HG02885 (cell line): ENCODE measurements around the gene PABPN1L.

Source experiments
- ATAC-seq: cut with Tn5 transposase; IDR thresholded peaks from one replicate; pipeline ENCODE4 v1.9.1; 2021; ENCODE audit warnings: mild to moderate bottlenecking; ENCODE audit not compliant: unreplicated experiment, poor library complexity

Gene PABPN1L

GRCh38 chr16:88816736-88817535 is 49.5 kb downstream of the PABPN1L start:
- ATAC-seq, result no peak

GRCh38 chr16:88815901-88816589 is 50.4 kb downstream of the PABPN1L start:
- no peak for ATAC-seq

- no peak for ATAC-seq
These were observed 51.2 kb downstream of the PABPN1L start for GRCh38 chr16:88815227-88815626.

GRCh38 chr16:88814144-88814502 is 52.3 kb downstream of the PABPN1L start:
- no peak for ATAC-seq
